Stimulated activated CD8-positive, alpha-beta memory T cell treated with anti-CD3 and anti-CD28 coated beads, Interleukin-2, amount 100 ng/mL, for 1 hour (primary cell): ENCODE results near the gene LCN10.
"Not testable (repeated sequence)": the region's sequence is repeated elsewhere in the genome, so short reads cannot be mapped to it uniquely, and the experiment has no call there.

Experiments used
- DNase-seq, 2 donors: peaks; one replicate each; pipeline ENCODE4 v3.0.0-alpha.2; 2020; ENCODE audit warnings: low read depth in 2 of 2

Gene LCN10

DNA sequence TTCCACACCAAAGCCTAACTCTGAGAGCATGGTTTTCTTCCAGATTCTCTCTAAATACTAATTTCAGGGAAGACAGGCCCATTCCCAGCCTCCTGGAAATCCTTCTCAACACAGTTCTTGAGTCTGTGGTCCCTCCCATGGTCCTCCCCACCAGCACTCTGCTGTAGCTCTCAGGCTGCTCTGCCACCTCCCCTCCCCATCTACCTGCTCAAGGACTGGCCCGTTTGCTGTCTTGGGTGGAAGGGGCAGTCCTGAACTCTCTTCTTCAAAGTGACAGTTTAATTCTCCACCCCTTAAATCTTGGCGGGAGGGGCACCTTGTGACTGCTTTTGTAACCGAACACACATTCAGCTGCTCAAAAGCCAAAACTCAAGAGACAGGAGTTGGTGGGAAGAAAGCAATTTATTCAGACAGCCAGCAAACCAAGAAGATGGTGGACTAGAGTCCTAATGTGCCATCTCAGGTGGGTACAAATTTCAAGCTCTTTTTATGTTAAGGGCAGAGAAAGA, 29.2 kb upstream of the LCN10 start:
- DNase-seq = no peak

DNA sequence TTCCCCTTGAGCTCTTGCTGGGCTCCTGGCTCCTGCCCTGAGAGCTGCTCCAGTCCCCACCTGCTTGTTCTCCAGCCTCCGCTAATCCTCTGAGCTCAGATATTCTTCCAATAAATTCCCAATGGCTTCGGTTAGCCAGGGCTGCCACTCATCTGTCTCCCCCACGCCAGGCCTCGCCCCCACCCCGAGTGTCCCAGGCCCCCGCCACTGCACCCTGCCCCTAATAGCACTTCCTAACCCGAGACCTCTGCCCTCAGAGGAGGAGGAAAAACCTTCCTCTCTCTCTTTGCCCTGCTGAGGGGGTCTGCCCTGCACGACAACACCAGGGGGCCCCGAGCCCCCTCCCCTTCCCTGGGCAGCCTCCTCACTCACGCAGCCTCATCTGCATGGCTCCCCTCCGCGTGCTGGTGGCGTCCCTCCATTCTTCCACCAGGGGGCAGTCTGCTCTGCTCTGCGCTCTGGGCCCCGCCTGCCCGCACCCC, 27.0 kb upstream of the LCN10 start:
- peak in 1 of 2 donors; percentile 21 for DNase-seq

DNA sequence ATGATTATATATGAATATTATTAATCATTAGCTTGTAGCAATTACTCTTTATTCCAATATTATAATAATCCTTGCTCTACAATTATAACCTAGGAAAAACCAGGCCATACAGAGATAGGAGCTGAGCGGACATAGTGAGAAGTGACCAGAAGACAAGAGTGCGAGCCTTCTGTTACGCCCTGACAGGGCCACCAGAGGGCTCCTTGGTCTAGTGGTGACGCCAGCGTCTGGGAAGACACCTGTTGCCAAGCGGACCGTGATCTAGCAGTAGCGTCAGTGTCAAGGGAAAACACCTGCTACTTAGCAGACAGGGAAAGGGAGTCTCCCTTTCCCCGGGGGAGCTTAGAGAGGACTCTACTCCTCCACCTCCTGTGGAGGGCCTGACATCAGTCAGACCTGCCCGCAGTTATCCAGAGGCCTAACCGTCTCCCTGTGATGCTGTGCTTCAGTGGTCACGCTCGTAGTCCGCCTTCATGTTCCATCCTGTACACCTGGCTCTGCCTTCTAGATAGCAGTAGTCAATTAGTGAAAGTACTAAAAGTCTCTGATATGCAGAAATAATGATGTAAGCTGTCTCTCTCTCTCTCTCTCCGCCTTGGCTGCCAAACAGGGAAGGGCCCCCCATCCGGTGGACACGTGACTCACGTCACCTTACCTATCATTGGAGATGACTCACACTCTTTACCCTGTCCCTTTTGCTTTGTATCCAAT, 23.8 kb upstream of the LCN10 start:
- DNase-seq = not testable (repeated sequence)

DNA sequence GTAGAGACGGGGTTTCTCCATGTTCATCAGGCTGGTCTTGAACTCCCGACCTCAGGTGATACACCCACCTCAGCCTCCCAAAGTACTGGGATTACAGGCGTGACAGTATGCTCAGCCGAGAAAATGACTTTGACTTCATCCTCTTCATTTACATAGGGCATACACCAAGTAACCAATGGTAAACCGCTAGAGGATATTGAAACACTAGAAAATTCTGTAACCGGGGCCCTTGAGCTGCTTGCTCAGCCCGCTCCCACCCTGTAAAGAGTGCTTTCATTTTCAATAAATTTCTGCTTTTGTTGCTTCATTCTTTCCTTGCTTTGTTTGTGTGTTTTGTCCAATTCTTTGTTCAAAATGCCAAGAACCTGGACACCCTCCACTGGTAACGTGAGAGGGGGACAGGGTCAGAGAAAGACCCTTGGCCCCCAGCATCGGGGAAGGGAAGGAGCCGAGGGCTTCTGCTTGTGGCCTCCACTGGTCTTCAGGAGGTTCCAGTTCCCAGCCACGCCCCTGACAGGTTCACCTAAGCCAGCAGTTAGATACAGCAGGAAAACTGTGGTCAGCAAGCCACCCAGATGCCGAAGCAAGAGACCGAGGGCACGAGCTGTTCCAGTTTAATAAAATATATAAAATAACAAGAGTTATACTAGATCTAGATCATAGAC, 23.1 kb upstream of the LCN10 start:
- DNase-seq = not testable (repeated sequence)

DNA sequence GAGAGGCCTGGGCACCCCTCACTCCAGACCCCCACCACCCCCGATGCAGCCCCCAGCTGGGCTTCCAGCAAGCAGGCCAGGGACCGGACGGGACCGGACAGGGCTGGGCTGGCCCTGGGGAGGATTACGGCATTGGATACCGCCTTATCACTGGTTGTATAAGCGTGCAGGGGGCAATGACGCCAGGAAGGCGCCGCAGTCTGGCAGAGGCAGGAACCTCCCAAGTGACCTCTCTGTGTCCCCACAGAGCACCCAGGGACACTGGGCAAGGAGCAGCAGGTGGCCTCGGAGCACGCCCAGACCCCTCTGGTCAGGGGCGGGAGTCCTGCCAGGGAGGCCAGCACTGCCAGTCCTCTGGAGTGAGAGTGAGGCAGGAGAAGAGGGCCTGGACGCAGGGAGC, 22.3 kb upstream of the LCN10 start:
- DNase-seq = no peak

- DNase-seq = no peak
Measured at GRCh38 chr9:136764301-136764891, 21.7 kb upstream of the LCN10 start, which contains the start of gene LCN15. Gene LCN15 (minus strand): TSS chr9:136764518. CDS start chr9:136764488, 30 bp downstream.

GRCh38 chr9:136763649-136764035, 20.9 kb upstream of the LCN10 start:
- DNase-seq = no peak

DNA sequence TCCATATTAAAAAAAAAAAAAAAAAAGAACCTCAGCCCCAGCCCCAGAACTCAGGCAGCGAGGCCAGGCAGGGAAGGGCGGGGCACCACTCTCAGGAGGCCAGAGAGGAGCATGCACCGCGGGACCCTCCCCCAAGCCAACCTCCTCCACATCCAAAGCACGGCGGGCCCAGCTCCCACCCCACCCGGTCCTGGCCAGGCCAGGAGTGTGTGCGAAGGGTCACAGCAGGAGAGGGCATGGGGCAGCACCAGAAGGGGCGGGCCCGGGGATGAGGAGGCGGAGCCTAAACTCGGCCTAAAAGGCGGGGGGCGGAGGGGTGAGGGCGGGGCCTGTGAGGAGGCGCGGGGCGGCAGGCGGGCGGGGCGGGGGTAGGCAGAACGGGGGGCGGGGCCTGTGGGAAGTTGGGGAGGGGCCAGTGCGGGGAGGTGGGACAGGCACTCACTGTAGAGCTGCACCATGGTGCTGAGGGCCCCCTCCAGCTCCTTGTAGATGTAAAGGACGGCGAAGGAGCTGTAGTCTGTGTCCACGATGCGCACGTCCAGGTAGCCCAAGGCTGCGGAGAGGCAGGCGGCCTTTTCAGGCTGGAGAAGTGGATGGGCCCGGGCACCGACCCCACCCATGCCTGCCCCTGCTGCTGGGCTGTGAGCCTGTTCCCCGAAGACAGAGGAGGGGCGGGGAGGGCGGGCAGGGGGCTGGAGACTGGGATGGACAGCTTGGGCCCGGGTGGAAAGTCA, 20.3 kb upstream of the LCN10 start:
- DNase-seq = peak in 1 of 2 donors; percentile 20

DNA sequence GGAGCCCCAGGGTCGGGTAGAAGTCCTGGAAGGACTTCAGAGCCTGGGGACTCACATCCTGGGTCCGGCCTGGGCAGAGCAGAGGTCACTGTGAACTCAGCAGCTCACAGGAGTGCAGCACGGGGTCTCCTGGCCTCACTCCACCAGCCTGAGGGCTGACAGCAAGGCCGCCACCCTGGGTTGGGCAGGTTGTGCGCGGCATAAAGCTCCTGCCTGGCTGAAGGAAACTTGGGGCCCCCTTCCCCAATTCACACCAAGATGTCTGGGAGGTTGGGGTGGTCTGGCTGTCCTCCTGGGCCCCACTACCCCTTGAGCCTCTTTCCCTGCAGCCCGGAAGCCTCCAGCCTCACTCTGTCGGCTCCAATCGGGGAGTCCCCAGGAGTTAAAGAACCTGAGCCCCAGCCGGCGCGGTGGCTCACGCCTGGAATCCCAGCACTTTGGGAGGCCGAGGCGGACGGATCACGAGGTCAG, 19.5 kb upstream of the LCN10 start:
- no peak for DNase-seq

DNA sequence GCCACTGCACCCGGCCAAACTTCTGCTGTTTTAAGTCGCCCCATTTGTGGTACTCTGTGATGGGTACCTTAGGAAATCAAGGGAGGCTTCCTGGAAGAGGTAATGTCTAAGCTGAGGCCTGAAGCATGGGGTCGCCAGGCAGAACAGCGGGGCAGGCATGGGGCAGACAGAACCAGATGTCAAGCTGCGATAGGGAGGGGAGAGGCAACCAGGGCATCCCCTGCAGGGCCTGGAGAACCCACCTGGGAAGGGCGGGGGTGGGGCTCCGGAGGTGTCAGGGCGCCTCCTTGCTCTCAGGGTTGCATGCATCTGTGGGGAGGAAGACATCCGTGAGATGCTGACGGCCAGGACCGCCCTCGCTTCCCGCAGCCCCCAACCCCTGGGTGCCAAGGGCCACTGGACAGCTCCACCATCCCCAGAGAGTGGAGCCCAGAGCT, 18.8 kb upstream of the LCN10 start:
- no peak for DNase-seq

DNA sequence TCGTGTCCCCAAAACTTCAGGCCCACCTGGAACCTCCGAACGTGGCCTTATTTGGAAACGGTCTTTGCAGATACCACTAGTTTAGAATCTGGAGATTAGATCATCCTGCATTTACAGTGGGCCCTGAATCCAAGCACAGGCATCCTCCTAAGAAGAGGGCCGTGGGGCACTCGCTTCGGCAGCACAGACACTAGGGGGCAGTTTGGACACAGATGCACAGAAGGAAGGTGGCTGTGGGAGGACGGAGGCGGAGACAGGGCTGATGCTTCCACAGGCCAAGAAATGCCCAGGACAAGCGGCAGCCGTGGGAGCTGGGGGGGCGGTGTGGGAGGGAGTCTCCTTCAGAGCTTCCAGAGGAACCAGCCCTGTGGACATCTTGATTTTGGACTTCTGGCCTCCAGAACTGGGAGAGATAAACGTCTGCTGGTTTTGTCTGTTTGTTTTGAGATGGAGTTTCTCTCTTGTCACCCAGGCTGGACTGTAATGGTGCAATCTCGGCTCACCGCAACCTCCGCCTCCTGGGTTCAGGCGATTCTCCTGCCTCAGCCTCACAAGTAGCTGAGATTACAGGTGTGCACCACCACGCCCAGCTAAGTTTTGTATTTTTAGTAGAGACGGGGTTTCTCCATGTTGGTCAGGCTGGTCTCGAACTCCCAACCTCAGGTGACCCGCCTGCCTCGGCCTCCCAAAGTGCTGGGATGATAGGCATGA, 18.2 kb upstream of the LCN10 start:
- not testable (repeated sequence) for DNase-seq

DNA sequence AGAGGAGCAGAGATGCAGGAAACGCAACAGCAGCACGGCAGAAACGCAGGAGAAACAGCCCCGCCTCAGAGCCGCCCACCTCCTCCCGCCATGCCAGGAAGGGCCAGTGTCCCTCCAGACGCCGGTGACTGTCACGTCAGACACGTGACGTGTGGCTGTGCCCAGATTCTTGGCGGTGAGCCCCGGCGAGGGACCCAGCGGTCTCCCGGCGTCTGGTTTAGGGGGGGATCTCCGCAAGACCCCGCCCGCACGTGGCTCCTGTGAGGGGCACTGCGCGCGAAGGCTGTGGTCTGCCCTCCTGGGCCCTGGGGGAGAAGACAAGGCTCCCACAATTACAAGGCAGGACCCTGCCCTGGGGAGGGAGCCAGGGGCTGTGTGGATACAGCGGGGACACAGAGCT, 17.7 kb upstream of the LCN10 start:
- DNase-seq = no peak

GRCh38 chr9:136759436-136760325, 16.9 kb upstream of the LCN10 start:
- DNase-seq = no peak

GRCh38 chr9:136759001-136759400, 16.3 kb upstream of the LCN10 start:
- no peak for DNase-seq

DNA sequence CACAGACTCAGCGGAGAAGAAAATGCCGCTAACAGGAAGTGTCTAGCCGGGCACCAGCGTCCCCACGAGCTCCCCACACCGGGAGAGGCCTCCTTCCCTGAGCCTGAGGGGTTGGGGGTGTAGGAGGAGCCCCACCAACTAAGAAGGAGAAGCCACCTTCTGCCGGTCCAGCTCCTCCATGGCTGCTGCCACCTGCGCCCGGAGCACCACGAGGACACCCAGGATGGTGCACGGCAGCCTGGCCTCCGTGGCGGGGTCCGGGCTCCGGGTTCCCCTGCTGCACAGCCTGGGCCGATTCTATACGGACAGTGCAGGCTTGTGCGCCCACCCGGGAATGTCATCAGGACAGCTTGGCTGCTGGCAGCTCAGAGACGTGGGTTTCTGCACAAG, 15.0 kb upstream of the LCN10 start:
- no peak for DNase-seq

DNA sequence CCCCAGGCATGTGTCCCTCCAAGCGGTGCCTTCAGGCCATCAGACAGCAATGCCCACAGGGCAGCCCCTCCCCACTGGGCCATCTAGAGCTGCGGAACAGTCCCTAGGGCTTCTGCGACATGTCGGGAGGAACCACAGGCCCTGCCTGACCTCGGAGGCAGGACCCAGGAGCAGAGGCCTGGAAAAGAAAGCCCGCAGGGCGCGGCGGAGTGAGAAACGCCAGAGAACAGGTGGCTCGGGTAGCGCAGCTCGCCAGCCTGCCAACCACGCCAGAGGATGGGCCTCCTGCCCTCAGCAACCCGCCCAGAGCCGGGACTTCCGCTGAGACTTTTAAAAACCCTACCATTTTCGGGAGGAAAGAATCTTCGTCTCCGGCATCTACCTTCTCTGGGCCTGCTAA, 14.6 kb upstream of the LCN10 start:
- DNase-seq = no peak

DNA sequence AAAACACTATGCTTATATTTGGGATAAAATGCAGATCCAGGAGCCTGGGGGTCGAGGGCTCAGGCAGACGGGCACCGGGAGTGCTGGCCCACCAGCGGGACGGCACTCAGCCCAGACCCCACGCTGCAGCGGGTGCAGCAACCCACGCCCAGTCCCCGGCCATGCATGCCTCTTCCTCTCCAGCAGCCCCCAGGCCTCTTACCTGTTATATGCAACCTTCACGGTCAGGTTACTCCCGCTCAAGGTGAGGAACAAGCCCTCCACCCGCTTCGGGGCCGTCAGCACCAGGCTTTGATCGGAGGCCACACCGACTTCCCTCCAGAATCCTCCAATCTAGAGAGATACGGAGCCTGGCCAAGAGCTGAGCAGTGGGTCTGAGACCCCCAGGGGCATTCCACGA, 14.1 kb upstream of the LCN10 start:
- DNase-seq = no peak

GRCh38 chr9:136756134-136756438, 13.3 kb upstream of the LCN10 start:
- no peak for DNase-seq

GRCh38 chr9:136755302-136756133, 12.8 kb upstream of the LCN10 start:
- DNase-seq = not testable (repeated sequence)
